ENCODE data around the gene C1orf116.

Gene C1orf116

DNA sequence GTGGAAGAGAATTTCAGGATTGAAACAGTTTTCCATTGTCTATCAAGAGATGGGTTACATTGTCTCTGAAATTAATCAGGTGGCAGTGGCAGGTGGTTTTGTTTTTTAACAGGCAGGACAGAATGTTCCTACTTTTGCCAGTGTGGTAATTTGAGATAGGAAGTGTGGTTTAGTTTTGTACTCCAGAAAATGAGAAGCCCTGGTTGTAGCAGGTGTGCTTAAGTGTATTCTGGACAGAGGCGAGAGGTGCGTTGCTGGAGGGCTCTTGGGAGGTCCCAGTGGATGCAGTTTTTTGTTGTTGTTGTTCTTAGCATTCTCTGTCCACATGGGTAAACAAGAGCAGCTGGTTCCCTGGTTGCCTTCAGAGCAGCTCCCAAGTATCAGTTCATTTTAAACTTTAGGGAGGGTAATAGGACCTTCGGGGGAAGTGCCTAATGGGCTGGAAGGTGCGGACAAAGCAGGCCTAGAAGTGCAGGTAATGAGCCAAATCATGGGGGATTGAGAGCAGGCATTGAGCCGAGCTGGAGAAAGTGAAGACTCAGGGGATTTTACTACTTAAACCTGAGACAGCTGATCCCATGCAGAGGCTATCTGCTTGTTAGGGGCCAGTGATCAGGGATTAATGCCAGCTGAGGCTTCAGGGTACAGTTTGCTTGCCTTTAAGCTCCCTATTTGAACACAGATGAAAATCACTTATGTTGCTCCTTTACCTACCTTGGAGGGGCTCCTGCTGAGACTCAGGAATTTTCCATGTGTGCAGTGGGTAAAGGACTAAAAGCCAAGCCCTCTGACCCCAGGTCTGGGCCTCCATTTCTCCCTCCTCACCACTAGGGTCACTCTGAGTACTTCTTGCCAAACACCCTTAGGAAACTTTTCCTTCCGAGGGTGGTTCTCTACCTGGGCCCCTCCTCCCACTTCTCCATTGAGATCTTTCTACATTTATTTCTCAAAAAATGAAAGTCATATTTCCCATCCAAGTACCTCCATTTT is 26.6 kb upstream of the C1orf116 start:
- H3K27me3 ChIP-seq (ENCODE audit: control insufficient read depth in 1 of 2, insufficient read depth in 2 of 2, low read length in 2 of 2): no peaks in the 10 kb centered on the region
- no peak overlapping the region for H3K9ac ChIP-seq (ENCODE audit: low read length)
- no peak overlapping the region for H3K4me3 ChIP-seq (ENCODE audit: low read depth in 1 of 2, low read length in 2 of 2)
- H3K36me3 ChIP-seq (ENCODE audit: insufficient read depth, low read length): peaks cover 30% of the 10 kb centered on the region
- H3K9me3 ChIP-seq (ENCODE audit: low read length): no peaks in the 10 kb centered on the region
- H3K4me1 ChIP-seq (ENCODE audit: insufficient read depth, low read length): no peaks in the 10 kb centered on the region
- H3K27ac ChIP-seq (ENCODE audit: low read depth, low read length): no peak overlapping the region

DNA sequence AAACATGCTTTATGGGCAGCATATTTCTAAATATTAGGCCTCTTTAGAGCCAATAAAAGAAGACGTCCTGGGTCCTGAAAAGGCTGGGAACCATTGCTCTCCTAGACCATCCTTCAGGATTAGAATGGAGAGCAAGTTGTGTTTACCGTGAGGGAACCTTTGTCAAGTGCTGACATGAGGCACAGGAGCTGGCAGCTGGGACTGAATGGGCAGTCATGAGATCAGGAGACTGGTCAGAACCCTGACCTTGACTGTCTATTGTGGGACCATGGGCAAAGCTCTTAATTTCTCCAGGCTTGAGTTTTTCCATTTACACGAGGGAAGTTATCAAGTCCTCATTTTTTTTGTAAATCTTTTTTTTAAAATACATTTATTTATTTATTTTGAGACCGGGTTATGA is 25.7 kb upstream of the C1orf116 start:
- Histone ChIP-seq H3K27me3 (ENCODE audit: control insufficient read depth in 1 of 2, insufficient read depth in 2 of 2, low read length in 2 of 2) (no peaks in the 10 kb centered on the region), H3K9ac (ENCODE audit: low read length) (no peak overlapping the region), H3K4me1 (ENCODE audit: insufficient read depth, low read length) (no peaks in the 10 kb centered on the region), H3K9me3 (ENCODE audit: low read length) (no peaks in the 10 kb centered on the region), H3K36me3 (ENCODE audit: insufficient read depth, low read length) (peaks cover 21% of the 10 kb centered on the region), H3K4me3 (ENCODE audit: low read depth in 1 of 2, low read length in 2 of 2) (no peak overlapping the region), H3K27ac (ENCODE audit: low read depth, low read length) (no peak overlapping the region)

DNA sequence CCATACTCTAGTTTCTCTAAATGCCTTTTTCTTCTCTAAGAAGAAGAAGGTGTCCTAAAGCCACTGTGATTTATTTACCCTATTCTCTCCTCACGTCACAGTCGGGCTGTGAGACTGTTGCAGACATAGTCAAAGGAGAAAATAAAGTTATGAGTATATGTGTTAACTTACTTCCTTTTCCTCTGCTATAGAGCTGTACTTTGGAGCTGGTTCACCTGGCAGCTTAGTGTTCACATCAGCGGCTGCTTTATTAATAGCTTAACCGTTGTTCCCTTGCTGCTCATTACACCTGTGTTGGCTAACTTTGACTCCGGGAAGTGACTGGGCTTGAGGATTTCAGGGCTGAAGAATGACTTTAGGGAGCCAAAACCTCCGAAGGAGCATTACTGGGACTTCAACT is 24.1 kb upstream of the C1orf116 start:
- H3K9me3 ChIP-seq (ENCODE audit: low read length): no peaks in the 10 kb centered on the region
- H3K9ac ChIP-seq (ENCODE audit: low read length): no peak overlapping the region
- no peak overlapping the region for H3K27ac ChIP-seq (ENCODE audit: low read depth, low read length)
- peaks cover 4% of the 10 kb centered on the region for H3K4me1 ChIP-seq (ENCODE audit: insufficient read depth, low read length)
- peaks cover 7% of the 10 kb centered on the region for H3K36me3 ChIP-seq (ENCODE audit: insufficient read depth, low read length)
- no peak overlapping the region for H3K4me3 ChIP-seq (ENCODE audit: low read depth in 1 of 2, low read length in 2 of 2)
- no peaks in the 10 kb centered on the region for H3K27me3 ChIP-seq (ENCODE audit: control insufficient read depth in 1 of 2, insufficient read depth in 2 of 2, low read length in 2 of 2)

DNA sequence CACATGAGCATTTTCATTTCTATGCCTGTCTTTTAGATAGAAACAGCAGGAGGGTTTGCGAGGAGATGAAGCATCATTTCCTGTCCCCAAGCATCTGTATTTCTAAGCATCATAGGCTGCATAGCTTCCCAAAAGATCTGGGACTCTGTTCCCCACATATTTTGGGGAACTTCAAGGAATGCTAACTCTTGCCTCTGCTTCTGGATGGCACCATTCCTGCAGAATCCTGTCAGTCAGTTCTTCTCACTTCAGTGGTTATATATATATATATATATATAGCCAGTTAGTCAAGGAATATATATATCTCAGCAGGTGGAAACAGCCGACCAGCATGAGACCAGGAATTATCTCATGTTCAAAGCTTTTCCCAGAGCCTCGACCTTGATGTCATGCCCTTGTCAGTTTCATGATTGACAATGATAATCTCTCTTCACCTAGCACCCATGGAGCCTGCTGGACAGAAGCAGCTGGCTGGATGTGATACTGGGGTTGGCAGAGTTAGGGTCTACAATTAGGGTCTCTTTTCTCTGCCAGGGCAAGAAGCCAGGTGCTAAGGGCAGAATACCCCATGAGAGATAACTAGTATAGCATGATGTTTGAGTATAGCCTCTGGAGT is 22.9 kb upstream of the C1orf116 start:
- Histone ChIP-seq H3K4me1 (ENCODE audit: insufficient read depth, low read length) (peaks cover 10% of the 10 kb centered on the region), H3K9ac (ENCODE audit: low read length) (no peak overlapping the region)

DNA sequence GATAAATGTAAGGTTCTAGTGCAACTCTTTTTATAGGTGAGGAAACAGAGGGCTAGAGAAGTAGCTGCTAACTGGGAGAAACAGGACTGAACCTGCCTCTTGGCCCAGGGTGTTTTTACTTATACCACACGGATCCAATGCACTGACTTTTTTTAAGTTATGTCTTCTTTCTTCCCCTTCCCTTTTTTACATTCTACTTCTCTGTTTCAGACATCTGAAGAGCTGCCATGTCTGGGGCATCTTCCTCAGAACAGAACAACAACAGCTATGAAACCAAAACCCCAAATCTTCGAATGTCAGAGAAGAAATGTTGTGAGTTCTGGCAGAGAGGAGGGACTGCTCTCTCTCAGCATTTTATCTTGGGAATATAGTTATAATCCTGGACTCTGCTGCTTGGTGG is 21.9 kb upstream of the C1orf116 start:
- Histone ChIP-seq H3K9me3 (ENCODE audit: low read length) (no peaks in the 10 kb centered on the region), H3K27me3 (ENCODE audit: control insufficient read depth in 1 of 2, insufficient read depth in 2 of 2, low read length in 2 of 2) (no peaks in the 10 kb centered on the region), H3K36me3 (ENCODE audit: insufficient read depth, low read length) (peaks cover under 1% of the 10 kb centered on the region), H3K9ac (ENCODE audit: low read length) (no peak overlapping the region), H3K4me3 (ENCODE audit: low read depth in 1 of 2, low read length in 2 of 2) (no peak overlapping the region), H3K27ac (ENCODE audit: low read depth, low read length) (no peak overlapping the region), H3K4me1 (ENCODE audit: insufficient read depth, low read length) (peaks cover 14% of the 10 kb centered on the region)

More for the DNA sequence above, 22.9 kb upstream of the C1orf116 start:
- no peak overlapping the region for H3K27ac ChIP-seq (ENCODE audit: low read depth, low read length)
- no peak overlapping the region for H3K4me3 ChIP-seq (ENCODE audit: low read depth in 1 of 2, low read length in 2 of 2)
- peaks cover 5% of the 10 kb centered on the region for H3K36me3 ChIP-seq (ENCODE audit: insufficient read depth, low read length)
- no peaks in the 10 kb centered on the region for H3K27me3 ChIP-seq (ENCODE audit: control insufficient read depth in 1 of 2, insufficient read depth in 2 of 2, low read length in 2 of 2)
- no peaks in the 10 kb centered on the region for H3K9me3 ChIP-seq (ENCODE audit: low read length)

DNA sequence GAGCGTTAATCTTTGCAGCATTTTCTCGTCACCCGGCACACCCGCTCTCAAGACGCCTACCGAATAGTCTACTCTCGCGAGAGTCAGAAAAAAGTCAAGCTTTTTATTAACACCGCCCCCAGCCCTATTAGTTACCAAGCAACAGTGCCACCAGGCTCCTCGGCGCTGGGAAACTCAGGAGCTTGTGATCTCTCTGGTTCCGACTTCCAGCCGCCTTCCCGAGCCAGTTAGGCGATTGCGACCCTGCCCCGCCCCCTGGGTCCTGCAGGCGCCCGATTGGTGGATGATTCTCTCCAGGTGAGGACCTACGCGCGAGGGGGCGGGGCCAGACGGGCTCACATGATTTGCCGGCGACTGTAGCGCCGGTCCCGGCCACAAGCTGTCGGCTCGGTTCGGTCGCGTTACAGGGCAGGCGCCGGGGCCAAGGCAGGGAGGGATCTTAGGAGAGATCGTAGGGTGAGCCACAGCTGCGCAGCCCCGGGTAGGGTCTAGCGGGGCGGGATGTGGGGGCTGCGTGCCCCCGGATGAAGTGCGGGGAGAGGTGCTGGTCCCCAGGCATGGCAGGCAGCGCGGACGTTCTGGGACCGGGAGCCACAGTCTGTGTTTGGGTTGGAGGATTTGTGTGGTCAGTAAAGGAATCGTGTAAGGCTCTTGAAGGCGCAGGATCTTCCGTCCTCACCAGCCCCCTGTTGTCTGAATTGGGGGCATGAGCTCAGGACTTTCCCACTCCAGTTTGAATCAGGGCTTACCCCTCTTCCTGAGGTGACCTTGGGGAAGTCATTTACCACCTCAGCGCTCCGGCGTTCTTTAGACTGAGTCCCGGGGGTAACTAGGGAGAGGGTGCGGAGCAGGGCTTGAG is 20.6 kb upstream of the C1orf116 start, which contains the start of gene PFKFB2:
Gene PFKFB2 (plus strand): TSS at position 365 of the 859 bp plus-strand sequence. CDS start 1,443 bp downstream, outside the sequence.
- Histone ChIP-seq H3K4me3 (ENCODE audit: low read depth in 1 of 2, low read length in 2 of 2) (peak within 1 kb of the TSS; percentile 67 to 76), H3K4me1 (ENCODE audit: insufficient read depth, low read length) (peaks cover 19% of the 10 kb centered on the region), H3K27me3 (ENCODE audit: control insufficient read depth in 1 of 2, insufficient read depth in 2 of 2, low read length in 2 of 2) (no peaks in the 10 kb centered on the region), H3K27ac (ENCODE audit: low read depth, low read length) (peak within 1 kb of the TSS; percentile 88), H3K36me3 (ENCODE audit: insufficient read depth, low read length) (peaks cover 14% of the 10 kb centered on the region), H3K9ac (ENCODE audit: low read length) (peak within 1 kb of the TSS; percentile 63), H3K9me3 (ENCODE audit: low read length) (no peaks in the 10 kb centered on the region)

DNA sequence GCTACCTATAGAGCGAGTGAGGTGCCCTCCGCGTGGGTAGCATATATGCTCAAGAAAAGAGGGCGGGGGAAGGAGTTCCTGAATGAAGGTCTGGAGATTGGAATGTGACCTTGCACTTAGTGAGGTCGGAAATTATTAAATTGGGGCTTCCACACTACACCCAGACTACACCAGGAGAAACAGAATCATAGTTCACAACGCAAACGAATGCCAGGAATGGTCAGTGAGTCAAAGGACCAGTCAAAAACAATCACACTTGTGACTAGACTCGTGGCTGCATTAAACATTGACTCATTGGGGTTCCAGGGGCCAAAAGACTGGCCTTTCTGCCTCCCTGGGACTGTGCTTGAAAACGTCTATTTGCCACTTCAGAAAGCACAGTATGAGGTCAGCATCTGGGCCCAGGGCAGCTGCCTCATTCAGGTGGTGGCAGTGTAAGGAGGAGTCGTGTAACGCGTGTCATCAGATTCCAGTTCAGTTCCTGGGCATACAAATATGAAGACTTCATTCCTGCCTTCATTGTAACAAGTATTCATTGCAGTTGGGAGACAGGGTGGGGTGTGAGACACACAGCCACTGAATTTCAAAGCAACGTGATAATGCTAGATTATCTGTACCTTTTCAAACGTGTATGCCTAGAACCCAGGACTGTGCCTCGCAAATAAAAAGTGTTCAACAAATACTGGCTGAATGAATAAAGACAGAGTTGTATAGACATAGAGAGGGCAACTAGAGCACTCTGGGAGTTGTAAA is 18.8 kb upstream of the C1orf116 start, which contains the start of gene YOD1:
Gene YOD1 (minus strand): TSS at position 18 of the 753 bp plus-strand sequence. CDS start 178 bp downstream, outside the sequence.
- Histone ChIP-seq H3K27me3 (ENCODE audit: control insufficient read depth in 1 of 2, insufficient read depth in 2 of 2, low read length in 2 of 2) (no peaks in the 10 kb centered on the region), H3K27ac (ENCODE audit: low read depth, low read length) (peak within 1 kb of the TSS; percentile 87), H3K4me3 (ENCODE audit: low read depth in 1 of 2, low read length in 2 of 2) (peak within 1 kb of the TSS; percentile 60 to 96), H3K9ac (ENCODE audit: low read length) (peak within 1 kb of the TSS; percentile 91), H3K9me3 (ENCODE audit: low read length) (no peaks in the 10 kb centered on the region), H3K36me3 (ENCODE audit: insufficient read depth, low read length) (peaks cover 18% of the 10 kb centered on the region), H3K4me1 (ENCODE audit: insufficient read depth, low read length) (peaks cover 35% of the 10 kb centered on the region)

DNA sequence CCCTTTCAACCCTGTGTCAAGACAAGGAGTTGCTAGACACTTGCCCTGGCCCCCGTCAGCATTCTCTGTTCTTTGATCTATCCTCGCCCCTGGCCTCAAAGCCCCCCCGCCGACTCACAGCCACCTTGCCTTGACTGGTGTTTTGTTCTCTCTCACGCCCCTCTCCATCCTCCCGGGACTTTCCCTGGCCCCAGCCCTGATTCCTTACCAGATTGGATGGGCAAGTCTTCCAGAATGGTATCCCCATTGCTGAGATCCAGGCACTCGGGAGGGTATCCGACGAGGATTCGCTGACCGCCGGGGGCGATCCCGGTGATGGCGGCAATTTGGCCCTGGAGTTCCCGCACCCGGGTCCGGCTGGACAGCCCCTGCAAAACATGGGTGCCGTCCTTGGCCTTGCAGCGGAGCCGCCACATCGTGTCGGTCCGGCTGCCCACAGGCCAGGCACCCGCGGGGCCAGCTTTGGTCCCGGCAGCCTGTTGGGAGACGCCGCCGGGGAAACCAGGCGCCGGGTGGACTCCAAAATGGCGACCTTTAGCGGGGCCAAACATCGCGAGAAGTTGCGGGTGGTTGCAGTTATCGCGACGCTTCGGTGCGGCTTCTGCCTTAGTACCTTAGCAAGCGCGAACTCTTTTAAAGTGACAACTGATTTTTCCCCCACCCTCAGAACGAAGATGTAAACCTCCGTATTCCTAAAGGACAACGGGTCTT is 18.1 kb upstream of the C1orf116 start:
- peak overlapping the region; percentile 91 for H3K9ac ChIP-seq (ENCODE audit: low read length)
- peak overlapping the region; percentile 87 for H3K27ac ChIP-seq (ENCODE audit: low read depth, low read length)
- no peaks in the 10 kb centered on the region for H3K9me3 ChIP-seq (ENCODE audit: low read length)
- peaks cover 18% of the 10 kb centered on the region for H3K36me3 ChIP-seq (ENCODE audit: insufficient read depth, low read length)
- H3K4me3 ChIP-seq (ENCODE audit: low read depth in 1 of 2, low read length in 2 of 2): peak overlapping the region; percentile 60 to 96
- H3K27me3 ChIP-seq (ENCODE audit: control insufficient read depth in 1 of 2, insufficient read depth in 2 of 2, low read length in 2 of 2): no peaks in the 10 kb centered on the region
- H3K4me1 ChIP-seq (ENCODE audit: insufficient read depth, low read length): peaks cover 42% of the 10 kb centered on the region

DNA sequence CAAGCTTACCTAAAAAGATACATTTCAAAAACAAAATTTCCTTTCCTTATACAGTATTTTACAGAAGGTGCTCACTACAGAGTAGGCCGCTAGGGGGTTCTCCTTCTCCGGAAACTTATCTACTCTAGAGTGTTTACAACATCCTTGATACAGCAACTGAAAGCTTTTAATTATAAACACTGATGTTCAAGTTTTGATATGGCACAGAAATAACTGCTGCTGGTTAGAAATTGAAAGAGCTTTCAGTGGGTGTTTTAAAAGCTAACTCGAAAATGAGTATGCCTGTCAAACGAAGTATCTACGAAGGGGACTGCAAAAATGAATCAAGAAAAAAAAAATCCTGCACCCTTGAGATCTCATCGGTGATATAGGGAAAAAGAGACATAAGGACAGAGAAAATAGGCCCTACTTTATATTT is 17.4 kb upstream of the C1orf116 start:
- H3K4me1 ChIP-seq (ENCODE audit: insufficient read depth, low read length): peaks cover 43% of the 10 kb centered on the region
- no peaks in the 10 kb centered on the region for H3K27me3 ChIP-seq (ENCODE audit: control insufficient read depth in 1 of 2, insufficient read depth in 2 of 2, low read length in 2 of 2)
- peaks cover 18% of the 10 kb centered on the region for H3K36me3 ChIP-seq (ENCODE audit: insufficient read depth, low read length)
- H3K9me3 ChIP-seq (ENCODE audit: low read length): no peaks in the 10 kb centered on the region
- peak overlapping the region; percentile 60 to 96 for H3K4me3 ChIP-seq (ENCODE audit: low read depth in 1 of 2, low read length in 2 of 2)
- H3K9ac ChIP-seq (ENCODE audit: low read length): peak overlapping the region; percentile 91
- H3K27ac ChIP-seq (ENCODE audit: low read depth, low read length): peak overlapping the region; percentile 87

DNA sequence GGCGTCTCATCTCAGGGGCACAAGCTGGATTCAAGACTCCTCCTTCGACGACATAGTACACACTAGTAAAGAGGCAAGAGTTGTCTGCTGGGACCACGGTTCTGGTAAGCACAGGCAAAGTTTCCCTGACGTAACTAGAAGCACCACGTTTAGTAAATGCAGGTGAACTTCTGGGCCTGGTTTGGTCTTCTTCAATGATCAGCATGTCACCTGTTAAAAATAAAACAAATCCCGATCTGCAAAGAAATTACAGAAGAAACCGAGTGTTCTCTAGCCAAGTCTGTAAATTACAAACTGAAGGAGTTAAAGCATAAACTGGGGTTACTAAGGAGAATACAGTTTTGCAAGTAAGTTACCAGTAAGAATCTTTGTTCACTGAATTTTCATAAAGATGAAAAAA is 17.0 kb upstream of the C1orf116 start:
- H3K4me3 ChIP-seq (ENCODE audit: low read depth in 1 of 2, low read length in 2 of 2): peak overlapping the region in 1 of 2 donors; percentile 96
- H3K36me3 ChIP-seq (ENCODE audit: insufficient read depth, low read length): peaks cover 18% of the 10 kb centered on the region
- H3K9ac ChIP-seq (ENCODE audit: low read length): peak overlapping the region; percentile 91
- H3K4me1 ChIP-seq (ENCODE audit: insufficient read depth, low read length): peaks cover 43% of the 10 kb centered on the region
- peak overlapping the region; percentile 87 for H3K27ac ChIP-seq (ENCODE audit: low read depth, low read length)
- no peaks in the 10 kb centered on the region for H3K9me3 ChIP-seq (ENCODE audit: low read length)
- no peaks in the 10 kb centered on the region for H3K27me3 ChIP-seq (ENCODE audit: control insufficient read depth in 1 of 2, insufficient read depth in 2 of 2, low read length in 2 of 2)
